H1 (cell line): ENCODE results near the gene SMAD6. TPM values are rescaled to one million over a fixed set of nuclear protein-coding genes. Genes with fewer than 3 reads are reported as not detected.

ENCODE experiments used
- CTCF ChIA-PET: fragments of 300-600 bp; sonication (Branson Sonifier 250); formaldehyde crosslinking; loops from one replicate; lab custom pipeline; 2021; ENCODE audit not compliant: partially characterized antibody; lab: Charles Lee
- POLR2A ChIA-PET: fragments of 300-600 bp; sonication (Branson Sonifier 250); formaldehyde crosslinking; loops from one replicate; lab custom pipeline; 2021; ENCODE audit warnings: inconsistent platforms; ENCODE audit not compliant: partially characterized antibody; lab: Charles Lee
- DNase-seq, 2 experiments: peaks; one replicate each; pipeline versions ENCODE4 v3.0.0 to v3.0.0-alpha.2; 2010 to 2022; ENCODE audit warnings: low spot score in 2 of 2, low read depth in 1 of 2, mixed read lengths in 1 of 2
- FAIRE-seq: peaks from 2 replicates; lab custom pipeline; 2011; peaks lifted over from hg19 to GRCh38; lab: Jason Lieb, UNC
- H2AFZ ChIP-seq: 2 replicates; pipeline ENCODE4 v1.8.1; 2012; ENCODE audit warnings: low read length, inconsistent platforms
- H2AK5ac ChIP-seq: 2 replicates; pipeline ENCODE4 v1.6.1; 2013; ENCODE audit warnings: low read depth, low read length
- H2BK120ac ChIP-seq: replicated peaks from 2 replicates; pipeline ENCODE3; 2013; ENCODE audit warnings: low read depth, low read length, inconsistent platforms
- H2BK12ac ChIP-seq: 2 replicates; pipeline ENCODE4 v1.6.1; 2013; ENCODE audit warnings: low read depth, low read length
- H2BK15ac ChIP-seq: 2 replicates; pipeline ENCODE4 v1.6.1; 2013; ENCODE audit warnings: low read length
- H2BK20ac ChIP-seq: 2 replicates; pipeline ENCODE4 v1.6.1; 2013; ENCODE audit warnings: low read length
- H2BK5ac ChIP-seq: 2 replicates; pipeline ENCODE4 v1.6.1; 2013; ENCODE audit warnings: low read depth, low read length
- H3K14ac ChIP-seq: 2 replicates; pipeline ENCODE4 v1.6.1; 2013; ENCODE audit warnings: inconsistent platforms; ENCODE audit not compliant: insufficient read length
- H3K18ac ChIP-seq: 2 replicates; pipeline ENCODE4 v1.6.1; 2013; ENCODE audit warnings: low read length; ENCODE audit errors: extremely low read depth
- H3K23ac ChIP-seq: 2 replicates; pipeline ENCODE4 v1.6.1; 2013; ENCODE audit warnings: inconsistent platforms; ENCODE audit not compliant: insufficient read length
- H3K23me2 ChIP-seq: 2 replicates; pipeline ENCODE4 v1.6.1; 2013; ENCODE audit warnings: low read depth, low read length
- H3K27ac ChIP-seq: 2 replicates; pipeline ENCODE4 v1.6.1; 2011; ENCODE audit warnings: low read depth, low read length, inconsistent platforms
- H3K27me3 ChIP-seq, 4 experiments: replicated peaks in 1 of 4; 1 replicate in 1 of 4; 2 replicates in 3 of 4; pipeline versions ENCODE4 v1.6.1 to v1.8.1; 2011 to 2013; ENCODE audit warnings: low read length in 3 of 4, mild to moderate bottlenecking in 3 of 4, inconsistent platforms in 2 of 4, mixed read lengths in 2 of 4, moderate library complexity in 1 of 4; ENCODE audit not compliant: control insufficient read depth in 3 of 4, insufficient read depth in 3 of 4; ENCODE audit errors: extremely low read depth in 1 of 4
- H3K36me3 ChIP-seq, 4 experiments: 2 replicates each; pipeline versions ENCODE4 v1.6.1 to v1.8.1; 2011 to 2013; ENCODE audit warnings: mild to moderate bottlenecking in 4 of 4, low read length in 3 of 4, moderate library complexity in 2 of 4, control low read depth in 1 of 4, inconsistent platforms in 1 of 4; ENCODE audit not compliant: insufficient read depth in 4 of 4, control insufficient read depth in 2 of 4
- H3K4ac ChIP-seq: replicated peaks from 2 replicates; pipeline ENCODE3; 2013; ENCODE audit warnings: low read length, low read depth, mixed read lengths, inconsistent platforms; ENCODE audit not compliant: insufficient read length
- H3K4me1 ChIP-seq, 4 experiments: replicated peaks in 1 of 4; 1 replicate in 1 of 4; 2 replicates in 3 of 4; pipeline versions ENCODE4 v1.6.1 to v1.8.1; 2011 to 2013; ENCODE audit warnings: low read length in 3 of 4, inconsistent platforms in 2 of 4, mixed read lengths in 1 of 4; ENCODE audit not compliant: insufficient read depth in 4 of 4, control insufficient read depth in 3 of 4
- H3K4me2 ChIP-seq, 2 experiments: 2 replicates each; pipeline versions ENCODE4 v1.6.1 to v1.8.1; 2011 to 2013; ENCODE audit warnings: low read depth in 2 of 2, low read length in 2 of 2, control low read depth in 1 of 2, inconsistent platforms in 1 of 2, mild to moderate bottlenecking in 1 of 2; ENCODE audit not compliant: insufficient read depth in 1 of 2
- H3K4me3 ChIP-seq, 4 experiments: fragments of 200-600, 300-600 bp in 1 of 4; sonication (generic), shearing (Covaris generic), sonication (Bioruptor Twin) in 1 of 4; 2 replicates each; pipeline versions ENCODE4 v1.5.1 to v1.8.1; 2011 to 2016; ENCODE audit warnings: low read length in 4 of 4, low read depth in 3 of 4, control low read depth in 2 of 4, inconsistent platforms in 2 of 4, mild to moderate bottlenecking in 2 of 4, mixed read lengths in 1 of 4, moderate library complexity in 1 of 4; ENCODE audit not compliant: insufficient read depth in 2 of 4; ENCODE audit errors: extremely low read depth in 1 of 4
- H3K56ac ChIP-seq: replicated peaks from 2 replicates; pipeline ENCODE3; 2013; ENCODE audit warnings: low read depth, mild to moderate bottlenecking, mixed read lengths, low read length, inconsistent platforms; ENCODE audit not compliant: insufficient read length
- H3K79me1 ChIP-seq: 2 replicates; pipeline ENCODE4 v1.6.1; 2013; ENCODE audit warnings: low read depth, low read length, control low read depth
- H3K79me2 ChIP-seq, 2 experiments: 2 replicates each; pipeline versions ENCODE4 v1.6.1 to v1.8.1; 2012 to 2013; ENCODE audit warnings: low read length in 2 of 2, mild to moderate bottlenecking in 2 of 2, inconsistent platforms in 1 of 2; ENCODE audit not compliant: insufficient read depth in 2 of 2, control insufficient read depth in 1 of 2
- H3K9ac ChIP-seq, 4 experiments: replicated peaks in 1 of 4; 1 replicate in 1 of 4; 2 replicates in 3 of 4; pipeline versions ENCODE4 v1.6.1 to v1.8.1; 2011 to 2013; ENCODE audit warnings: low read depth in 3 of 4, low read length in 3 of 4, control low read depth in 2 of 4, mild to moderate bottlenecking in 2 of 4, moderate library complexity in 2 of 4, inconsistent platforms in 1 of 4; ENCODE audit errors: extremely low read depth in 1 of 4
- H3K9me3 ChIP-seq, 2 experiments: 2 replicates each; pipeline versions ENCODE4 v1.6.1 to v1.8.1; 2012 to 2013; ENCODE audit warnings: mild to moderate bottlenecking in 2 of 2, moderate library complexity in 2 of 2, control low read depth in 1 of 2, inconsistent platforms in 1 of 2, low read depth in 1 of 2, low read length in 1 of 2, mixed read lengths in 1 of 2; ENCODE audit not compliant: insufficient read depth in 2 of 2
- H4K20me1 ChIP-seq, 2 experiments: replicated peaks in 1 of 2; 2 replicates each; pipeline versions ENCODE3 to v1.8.1; 2011 to 2013; ENCODE audit warnings: inconsistent platforms in 2 of 2, low read length in 2 of 2, mild to moderate bottlenecking in 1 of 2; ENCODE audit not compliant: insufficient read depth in 2 of 2, control insufficient read depth in 1 of 2
- H4K5ac ChIP-seq: 2 replicates; pipeline ENCODE4 v1.6.1; 2013; ENCODE audit warnings: low read length, low read depth, mixed read lengths, inconsistent platforms; ENCODE audit not compliant: insufficient read length
- H4K8ac ChIP-seq: 2 replicates; pipeline ENCODE4 v1.8.0; 2013; ENCODE audit warnings: mild to moderate bottlenecking, moderate library complexity, low read length, inconsistent platforms; ENCODE audit not compliant: insufficient read depth; ENCODE audit errors: extremely low read depth
- H4K91ac ChIP-seq: replicated peaks from 2 replicates; pipeline ENCODE3; 2013; ENCODE audit warnings: low read length, mixed read lengths, inconsistent platforms; ENCODE audit not compliant: insufficient read length
- CBX5 ChIP-seq: fragments of 300-800, 300-1000 bp; sonication (generic); IDR thresholded peaks from 2 replicates; pipeline ENCODE4 v1.7.1; 2016; ENCODE audit warnings: antibody characterized with exemption, low read length, low read depth
- CBX8 ChIP-seq: fragments of 300-800, 300-1000 bp; sonication (generic); IDR thresholded peaks from 2 replicates; pipeline ENCODE4 v1.7.1; 2016; ENCODE audit warnings: low read depth, low read length, borderline replicate concordance
- GABPA ChIP-seq: IDR thresholded peaks from 2 replicates; pipeline ENCODE4 v1.6.1; 2011; ENCODE audit warnings: mild to moderate bottlenecking, low read length, moderate library complexity, borderline replicate concordance; ENCODE audit not compliant: insufficient read depth
- GTF2F1 ChIP-seq: IDR thresholded peaks from 2 replicates; pipeline ENCODE4 v1.6.1; 2012; ENCODE audit warnings: low read depth, low read length, improper control_type of control experiment, borderline replicate concordance
- HDAC6 ChIP-seq: IDR thresholded peaks from one replicate; pipeline ENCODE4 v1.7.1; 2012; ENCODE audit warnings: low read depth, mild to moderate bottlenecking, inconsistent platforms, low read length, moderate library complexity
- KDM5A ChIP-seq: fragments of 200-600 bp; IDR thresholded peaks from 2 replicates; pipeline ENCODE4 v1.7.1; 2012; ENCODE audit warnings: mild to moderate bottlenecking, low read length, inconsistent platforms, mixed read lengths
- MAFK ChIP-seq: IDR thresholded peaks from 2 replicates; pipeline ENCODE4 v1.6.1; 2012; ENCODE audit warnings: low read depth, mild to moderate bottlenecking, improper control_type of control experiment, low read length
- PHF8 ChIP-seq: fragments of 200-600 bp; sonication (generic); conservative IDR thresholded peaks from 2 replicates; pipeline ENCODE4 v1.7.1; 2012; ENCODE audit warnings: low read depth, mild to moderate bottlenecking, inconsistent platforms, low read length, moderate library complexity
- RNF2 ChIP-seq: fragments of 200-900, 300-1000 bp; sonication (generic); IDR thresholded peaks from 2 replicates; pipeline ENCODE4 v1.7.1; 2016; ENCODE audit warnings: borderline replicate concordance, low read depth, mild to moderate bottlenecking, antibody characterized with exemption, low read length; ENCODE audit not compliant: poor library complexity, severe bottlenecking; ENCODE audit errors: missing control alignments
- SIRT6 ChIP-seq: IDR thresholded peaks from one replicate; pipeline ENCODE4 v1.7.1; 2012; ENCODE audit warnings: low read length, inconsistent platforms
- SIX5 ChIP-seq: IDR thresholded peaks from 2 replicates; pipeline ENCODE4 v1.6.1; 2011; ENCODE audit warnings: mild to moderate bottlenecking, low read depth, low read length
- SP2 ChIP-seq: IDR thresholded peaks from 2 replicates; pipeline ENCODE4 v1.6.1; 2012; ENCODE audit warnings: mild to moderate bottlenecking, low read length, inconsistent platforms
- WGBS, 2 experiments: shearing (Covaris generic) in 1 of 2; methylation state at CpG; one replicate each; pipeline versions ENCODE4 v1.1.6 to v1.1.7; 2013 to 2015; ENCODE audit warnings: low lambda C conversion rate in 2 of 2, mixed read lengths in 2 of 2, inconsistent platforms in 1 of 2, low coverage in 1 of 2, missing lambda C conversion rate in 1 of 2; ENCODE audit not compliant: insufficient replicate concordance in 2 of 2, insufficient coverage in 1 of 2, insufficient read length in 1 of 2; ENCODE audit errors: extremely low coverage in 1 of 2, missing lambda C conversion rate in 1 of 2; 5-methylcytosine and 5-hydroxymethylcytosine counted together
- polyA plus RNA-seq, 7 experiments: library from polyadenylated mRNA; depleted of rRNA in 3 of 7; stranded (reverse) in 5 of 7; unstranded in 2 of 7; fragments of >200 nt in 5 of 7; fragments of 200-250 nt in 2 of 7; gene quantifications; 1 replicate in 5 of 7; 2 replicates in 1 of 7; 4 replicates in 1 of 7; pipeline versions ENCODE4 v1.2.1 to v1.2.3, GENCODE V29; 2011 to 2013; ENCODE audit warnings: missing spikeins in 2 of 7, mixed read lengths in 2 of 7
- total RNA-seq: library from RNA; stranded (reverse); fragmentation: NEBNext Ultra II Directional; extraction: Animal tissue kit (Norgen Biotek cat#: 25700); gene quantifications from 2 replicates; pipeline ENCODE4 v1.2.1, GENCODE V29; 2021

SMAD6 gene
- total and polyA plus RNA-seq, 2 of the 8 experiments (the other 6 are each of a cell fraction or from before 2014, with no cell fraction given) = 1.8 to 7.0 TPM

DNA sequence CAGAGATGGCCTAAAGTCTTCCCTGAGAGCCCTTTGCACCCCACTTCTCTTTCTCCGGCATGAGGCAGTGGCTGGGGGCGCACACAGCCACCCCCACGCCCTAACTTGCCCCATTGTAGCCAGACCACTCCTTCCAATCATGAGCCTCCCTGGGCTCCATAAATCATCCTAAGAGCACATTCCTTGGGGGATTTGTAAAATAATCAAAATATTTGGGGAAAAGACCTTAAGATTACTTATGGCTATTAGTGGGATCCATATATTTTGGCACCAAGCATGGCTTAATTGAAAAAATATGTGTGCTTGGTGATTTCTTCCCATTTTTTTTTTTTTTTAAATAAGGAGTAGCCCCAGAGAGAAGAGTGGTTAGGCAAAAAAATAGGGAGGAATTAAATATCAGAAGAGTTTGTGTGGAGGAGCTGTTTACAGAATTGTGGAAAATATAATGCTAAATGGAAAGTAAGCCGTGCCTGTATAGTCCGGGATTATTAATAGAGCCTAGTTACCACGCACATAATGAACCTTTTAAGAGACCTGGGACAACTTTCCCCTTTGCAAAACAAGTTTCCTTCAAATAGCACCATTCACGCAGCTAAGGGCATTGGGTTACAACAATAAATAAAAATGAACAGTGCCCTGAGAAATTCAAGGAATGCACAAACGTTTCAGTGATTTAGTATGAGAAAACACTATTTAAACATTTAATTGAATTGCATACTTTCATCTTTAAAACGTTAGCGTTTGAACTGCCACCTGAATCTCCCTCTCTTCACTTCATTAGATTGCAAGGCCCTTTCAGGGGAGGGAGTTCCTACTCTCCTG lies 46.1 kb downstream of the SMAD6 start:
- H3K4me2 ChIP-seq = no peak overlapping the region
- H3K27me3 ChIP-seq = no peaks in the 10 kb centered on the region; a peak in 1 of 7 replicates
- TF ChIP-seq RNF2 (no peak), SIX5 (no peak), KDM5A (no peak), GABPA (no peak), MAFK (no peak), CBX5 (no peak), GTF2F1 (no peak), CBX8 (no peak), SIRT6 (no peak), SP2 (no peak), HDAC6 (no peak), PHF8 (no peak)

More for the DNA sequence above, 46.1 kb downstream of the SMAD6 start:
- Histone ChIP-seq H3K56ac (no peak overlapping the region), H3K36me3 (no peaks in the 10 kb centered on the region), H4K20me1 (no peaks in the 10 kb centered on the region), H2BK5ac (0 out of 2 replicates have a peak overlapping the region, but pooled peaks have one; percentile 71), H3K23ac (no peak overlapping the region), H3K4me3 (no peak overlapping the region), H3K79me2 (no peaks in the 10 kb centered on the region), H3K18ac (0 out of 2 replicates have a peak overlapping the region, but pooled peaks have one; percentile 36), H4K5ac (no peak overlapping the region), H2BK20ac (0 out of 2 replicates have a peak overlapping the region, but pooled peaks have one; percentile 4), H3K9ac (no peak overlapping the region), H2BK12ac (no peak overlapping the region), H4K8ac (peak overlapping the region; percentile 36; the same call in 1 of the 2 replicates), H3K27ac (no peak overlapping the region), H3K14ac (no peak overlapping the region), H2BK120ac (no peak overlapping the region), H2AK5ac (no peak overlapping the region), H3K4me1 (peaks cover 10 to 54% (median 20%) of the 10 kb centered on the region in 4 experiments), H3K9me3 (no peaks in the 10 kb centered on the region), H3K79me1 (no peaks in the 10 kb centered on the region), H3K23me2 (no peaks in the 10 kb centered on the region; the same call in 1 of the 2 replicates), H4K91ac (no peak overlapping the region), H2AFZ (no peak overlapping the region), H2BK15ac (no peak overlapping the region), H3K4ac (no peak overlapping the region)
- WGBS, 2 experiments = 47% methylated on average over 10 of the region's 10 CpGs; no CpG with 5 or more reads in 1 of the 2 experiments
- ChIA-PET POLR2A (no interaction called here), CTCF (interaction anchor here (1.4 to 4.9 kb wide), 3 partner anchors 26 to 103 kb away, joined by 4 to 31 read pairs (median 9); no protein-coding TSS in a partner anchor)
- FAIRE-seq (no peak), DNase-seq (peak in 1 of 2 experiments; percentile 46)
